Measurements from ENCODE around the gene ZNF334.

DNA sequence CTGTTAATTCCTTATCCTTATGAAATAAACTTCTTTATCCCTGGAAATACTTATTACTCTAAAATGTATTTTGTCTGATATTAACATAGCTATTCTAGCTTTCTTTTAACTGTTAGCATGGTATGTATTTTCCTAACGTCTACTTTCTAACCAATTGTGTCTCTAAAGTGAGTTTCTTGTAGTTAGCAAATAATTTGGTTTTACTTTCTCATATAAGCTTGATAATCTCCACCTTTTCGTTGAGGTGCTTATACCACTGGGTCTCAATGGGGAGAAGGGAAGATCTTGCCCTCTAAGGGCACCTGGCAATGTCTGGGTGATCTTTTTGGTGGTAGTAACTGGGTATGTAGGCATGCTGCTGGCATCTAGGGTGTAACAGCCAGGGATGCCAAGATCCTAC, 25.7 kb downstream of the ZNF334 start:
- no peak for TF ChIP-seq FOXP2 (optimal IDR thresholded peaks at IDR 0.05; ENCODE audit: control extremely low read depth, extremely low read length, insufficient read depth)
- no peak for TF ChIP-seq EZH2 (IDR thresholded peaks at IDR 0.05)
- TF ChIP-seq POLR2AphosphoS5 (IDR thresholded peaks at IDR 0.05; ENCODE audit: borderline replicate concordance, low read depth, low read length): no peak

All from SK-N-MC (cell line).